Heart left ventricle (tissue), 16 donors: ENCODE measurements around the gene CD164L2. TPM values are rescaled to one million over a fixed set of nuclear protein-coding genes. Genes with fewer than 3 reads are reported as not detected.

Experiments
- ATAC-seq, 4 donors: fragments of 200-7000 bp; cut with Tn5 transposase; one replicate each; pipeline ENCODE4 v1.9.1; 2020 to 2022; ENCODE audit warnings: moderate library complexity in 4 of 4, mild to moderate bottlenecking in 3 of 4, moderate number of reproducible peaks in 1 of 4
- DNase-seq, 5 donors: peaks; one replicate each; pipeline ENCODE4 v3.0.0-alpha.2; 2020
- H3K27ac ChIP-seq, 12 donors: fragments of 200-600 bp; sonication (generic) in 4 of 12; one replicate each; pipeline versions ENCODE4 v1.5.0 to v1.8.0; 2016 to 2022; ENCODE audit warnings: mild to moderate bottlenecking in 2 of 12
- H3K27me3 ChIP-seq, 9 donors: fragments of 200-600 bp; sonication (generic) in 2 of 9; one replicate each; pipeline versions ENCODE4 v1.5.1 to v1.8.0; 2016 to 2022; ENCODE audit warnings: mild to moderate bottlenecking in 3 of 9
- H3K36me3 ChIP-seq, 9 donors: fragments of 200-600 bp; sonication (generic) in 2 of 9; one replicate each; pipeline versions ENCODE4 v1.5.0 to v1.8.0; 2018 to 2022; ENCODE audit warnings: mild to moderate bottlenecking in 2 of 9
- H3K4me1 ChIP-seq, 12 donors: fragments of 200-600 bp; sonication (generic) in 4 of 12; one replicate each; pipeline versions ENCODE4 v1.5.0 to v1.8.0; 2016 to 2022; ENCODE audit warnings: mild to moderate bottlenecking in 3 of 12
- H3K4me3 ChIP-seq, 12 donors: fragments of 200-600 bp; sonication (generic) in 4 of 12; one replicate each; pipeline versions ENCODE4 v1.5.0 to v1.8.0; 2017 to 2022; ENCODE audit warnings: mild to moderate bottlenecking in 9 of 12, moderate library complexity in 4 of 12
- H3K9me3 ChIP-seq, 12 donors: fragments of 200-600 bp; sonication (generic) in 4 of 12; one replicate each; pipeline versions ENCODE4 v1.5.0 to v1.8.0; 2016 to 2022; ENCODE audit warnings: mild to moderate bottlenecking in 1 of 12
- POLR2A ChIP-seq, 2 donors: fragments of 450-650 bp; IDR thresholded peaks; one replicate each; pipeline ENCODE4 v1.6.1; 2017; ENCODE audit warnings: antibody characterized with exemption in 2 of 2, mild to moderate bottlenecking in 2 of 2, moderate library complexity in 2 of 2
- WGBS, 4 donors: extraction: QIAGEN DNeasy Blood & Tissue Kit in 2 of 4; methylation state at CpG; one replicate each; pipeline versions ENCODE4 v1.1.5 to v1.1.7; 2013 to 2018; 5-methylcytosine and 5-hydroxymethylcytosine counted together
- intact Hi-C, 10 donors: fragments of 100-400 bp; cut with DNase I; formaldehyde crosslinking; loops; one replicate each; pipeline versions ENCODE4 v1.11.1 to v1.14.2; 2022
- polyA plus RNA-seq, 2 donors: library from polyadenylated mRNA; stranded (reverse); fragments of 200-250 nt; gene quantifications; one replicate each; pipeline ENCODE4 v1.2.3, GENCODE V29; 2013
- total RNA-seq, 9 donors: library from RNA; depleted of rRNA in 2 of 9; stranded (reverse); fragments of >200 nt in 2 of 9; fragmentation: NEBNext Ultra II Directional in 3 of 9; extraction: Animal tissue kit (Norgen Biotek cat#: 25700) in 3 of 9; gene quantifications; one replicate each; pipeline versions ENCODE4 v1.1.0 to v1.2.4, GENCODE V29; 2016 to 2023
- TF ChIP-seq, protein P1 (sequence below), 12 donors: fragments of 200-600 bp; sonication (generic) in 4 of 12; IDR thresholded peaks; one replicate each; pipeline versions ENCODE4 v1.5.0 to v1.8.0; 2018 to 2022; ENCODE audit warnings: antibody characterized with exemption in 12 of 12, mild to moderate bottlenecking in 5 of 12
- donor health status: ischemic (EF 13 %, LVEDD 7.1; RV severe dilation, severe dysfunction).
- donor health status: healthy with polysubstance abuse.
- donor health status: DM: no; HTN: yes; CAD: no.
- donor health status: DM: no; HTN: no; CAD: no.
- donor health status: ischemic (EF 25% LVEDD 6.9; RV normal size, moderate dysfunction).
- donor health status: ischemic (EF 25% LVEDD 5.7; RV mildly dilated, moderate dysfunction).
- donor health status: healthy.
- donor health status: DM: yes; HTN: yes; CAD: no.
- donor health status: ischemic (EF 35%, LVEDD 5.7; RV mildly dilated, moderate dysfunction).
- donor health status: nonischemic (EF 11% LVEDD 7.7; RV severe dilation, severe dysfunction).
- donor health status: DM: yes; HTN: yes; CAD: no.
- donor health status: PGD.
- donor health status: ischemic (EF 29% LVEDD 5.4; RV normal size, mild dysfunction).
- donor health status: nonischemic (EF 23%, LVEDD 6.1; RV moderate dilation, normal function).

The CD164L2 gene
- total and polyA plus RNA-seq, 11 donors, result not detected

DNA sequence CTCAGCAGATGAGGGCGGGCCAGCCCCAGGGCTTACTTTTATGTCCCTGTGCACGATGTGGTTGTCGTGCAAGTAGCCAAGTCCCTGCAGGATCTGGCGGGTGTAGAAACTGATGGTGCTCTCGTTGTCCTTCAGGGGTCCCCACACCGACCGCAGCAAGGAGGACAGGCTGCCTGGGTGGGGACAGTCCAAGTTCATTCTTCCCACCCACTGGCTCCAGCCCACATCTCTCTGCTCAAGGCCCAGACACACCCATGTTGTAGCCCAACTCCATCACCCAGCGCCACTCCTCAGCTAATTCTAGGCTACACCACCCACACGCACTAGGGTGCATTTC lies 23.3 kb downstream of the CD164L2 start:
- H3K36me3 ChIP-seq, result peaks cover 0 to 98% (median 90%) of the 10 kb centered on the region in 9 donors
- WGBS, 4 donors, result 72 to 81% (median 78%) methylated on average over 9 of the region's 9 CpGs
- peaks cover 3 to 41% (median 12%) of the 10 kb centered on the region in 12 donors for H3K4me1 ChIP-seq
- H3K4me3 ChIP-seq, result peak overlapping the region in 3 of 12 donors; percentile 43 to 56 (median 44)
- intact Hi-C loops, result loop anchor here in 8 of 10 donors (5.0 to 10.0 kb wide), 2 partner anchors 33 to 55 kb away; partner anchors contain the start of gene GPR3 (in 8 of the 8)
- TF ChIP-seq, protein P1, sequence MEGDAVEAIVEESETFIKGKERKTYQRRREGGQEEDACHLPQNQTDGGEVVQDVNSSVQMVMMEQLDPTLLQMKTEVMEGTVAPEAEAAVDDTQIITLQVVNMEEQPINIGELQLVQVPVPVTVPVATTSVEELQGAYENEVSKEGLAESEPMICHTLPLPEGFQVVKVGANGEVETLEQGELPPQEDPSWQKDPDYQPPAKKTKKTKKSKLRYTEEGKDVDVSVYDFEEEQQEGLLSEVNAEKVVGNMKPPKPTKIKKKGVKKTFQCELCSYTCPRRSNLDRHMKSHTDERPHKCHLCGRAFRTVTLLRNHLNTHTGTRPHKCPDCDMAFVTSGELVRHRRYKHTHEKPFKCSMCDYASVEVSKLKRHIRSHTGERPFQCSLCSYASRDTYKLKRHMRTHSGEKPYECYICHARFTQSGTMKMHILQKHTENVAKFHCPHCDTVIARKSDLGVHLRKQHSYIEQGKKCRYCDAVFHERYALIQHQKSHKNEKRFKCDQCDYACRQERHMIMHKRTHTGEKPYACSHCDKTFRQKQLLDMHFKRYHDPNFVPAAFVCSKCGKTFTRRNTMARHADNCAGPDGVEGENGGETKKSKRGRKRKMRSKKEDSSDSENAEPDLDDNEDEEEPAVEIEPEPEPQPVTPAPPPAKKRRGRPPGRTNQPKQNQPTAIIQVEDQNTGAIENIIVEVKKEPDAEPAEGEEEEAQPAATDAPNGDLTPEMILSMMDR (IDR thresholded peaks at IDR 0.05), result no peak
- H3K27ac ChIP-seq, result no peak overlapping the region
- ATAC-seq (no peak), DNase-seq (no peak)
- H3K9me3 ChIP-seq, result no peaks in the 10 kb centered on the region
- no peaks in the 10 kb centered on the region for H3K27me3 ChIP-seq

DNA sequence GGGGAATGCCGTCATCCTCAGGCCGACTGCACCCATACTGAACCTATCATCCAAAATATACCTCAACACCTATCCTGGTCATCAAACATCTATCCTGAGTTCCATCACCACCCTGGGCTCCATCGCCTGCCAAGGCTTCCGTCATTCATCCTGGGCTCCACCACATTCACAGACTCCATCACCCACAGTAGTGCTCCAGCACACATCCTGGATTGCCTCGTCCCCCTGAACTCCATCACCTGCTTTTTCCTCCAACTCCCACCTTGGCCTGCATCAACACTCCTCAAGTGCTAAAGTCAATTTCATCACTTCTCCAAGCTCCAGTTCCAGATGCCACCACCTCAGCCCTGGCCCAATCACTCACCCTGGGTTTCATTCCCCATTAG lies 24.2 kb downstream of the CD164L2 start:
- no peaks in the 10 kb centered on the region for H3K27me3 ChIP-seq
- ATAC-seq (no peak), DNase-seq (no peak)
- no peak overlapping the region for H3K27ac ChIP-seq
- H3K36me3 ChIP-seq, result peaks cover 0 to 98% (median 89%) of the 10 kb centered on the region in 9 donors
- no peak for TF ChIP-seq POLR2A (IDR thresholded peaks at IDR 0.05)
- TF ChIP-seq, protein P1 (IDR thresholded peaks at IDR 0.05), result no peak
- no peaks in the 10 kb centered on the region for H3K9me3 ChIP-seq
- WGBS, 4 donors, result 94 to 98% (median 96%) methylated on average over 5 of the region's 5 CpGs
- H3K4me1 ChIP-seq, result peaks cover 0 to 32% (median 6%) of the 10 kb centered on the region in 12 donors
- H3K4me3 ChIP-seq, result no peak overlapping the region
- intact Hi-C loops, result loop anchor here in 8 of 10 donors (5.0 to 10.0 kb wide), 2 partner anchors 33 to 54 kb away; partner anchors contain the start of gene GPR3 (in 8 of the 8)

DNA sequence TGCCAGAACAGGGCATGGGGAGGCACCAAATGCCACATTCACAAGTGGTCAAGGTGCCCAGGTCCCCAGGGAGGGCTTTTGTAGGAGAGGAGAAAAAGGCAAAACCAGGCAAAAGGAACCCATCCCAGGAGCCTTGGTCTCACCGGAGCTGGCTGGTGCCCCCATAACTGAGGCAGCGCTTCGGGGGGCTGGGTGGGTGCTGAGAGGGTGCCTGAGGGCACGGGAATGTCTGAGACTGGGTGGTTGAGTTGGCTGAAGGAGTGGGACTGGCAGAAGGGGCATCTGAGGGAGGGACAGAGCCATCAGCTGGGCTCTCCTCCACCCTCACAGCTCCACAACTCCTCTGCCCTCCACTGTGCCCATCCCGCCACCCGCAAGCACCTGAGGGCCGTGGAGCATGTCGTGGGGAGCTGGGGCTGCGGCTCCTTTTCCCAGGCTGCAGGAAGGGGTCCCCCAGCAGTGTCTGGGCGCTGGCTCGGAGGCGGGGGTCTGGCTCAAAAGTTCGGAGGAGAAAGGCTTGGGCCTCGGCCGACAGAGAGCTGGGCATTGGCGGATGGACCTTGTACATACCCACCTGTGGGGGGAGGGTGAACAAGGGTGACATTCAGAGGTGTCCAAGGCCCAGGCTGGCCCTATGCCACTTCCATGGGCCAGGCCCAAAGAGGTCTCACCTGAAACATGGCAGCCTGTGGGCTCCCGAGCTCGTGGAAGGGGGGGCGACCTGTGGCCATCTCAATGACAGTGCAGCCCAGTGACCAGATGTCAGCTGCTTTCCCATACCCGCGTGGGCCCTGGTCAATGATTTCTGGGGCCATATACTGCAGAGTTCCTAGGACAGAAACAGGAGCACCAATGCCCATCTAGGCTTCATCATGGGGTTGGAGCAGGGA lies 24.9 kb downstream of the CD164L2 start:
- TF ChIP-seq POLR2A (IDR thresholded peaks at IDR 0.05), result no peak
- TF ChIP-seq, protein P1 (IDR thresholded peaks at IDR 0.05), result no peak
- no peak for ATAC-seq
- Histone ChIP-seq H3K27ac (no peak overlapping the region), H3K4me3 (no peak overlapping the region), H3K4me1 (peaks cover 0 to 27% (median 6%) of the 10 kb centered on the region in 12 donors), H3K36me3 (peaks cover 0 to 98% (median 89%) of the 10 kb centered on the region in 9 donors), H3K27me3 (no peaks in the 10 kb centered on the region), H3K9me3 (no peaks in the 10 kb centered on the region)
- WGBS, 4 donors, result 95 to 98% (median 96%) methylated on average over 16 to 21 of the region's 21 CpGs
- intact Hi-C loops, result loop anchor here in 8 of 10 donors (5.0 to 10.0 kb wide), 2 partner anchors 34 to 53 kb away; partner anchors contain the start of gene GPR3 (in 8 of the 8)
- no peak for DNase-seq
